Stimulated activated naive B cell treated with anti-CD40 and anti-IgM and Interleukin-4, amounts not matched to agents 10 μg/mL and 1 μg/mL and 100 μg/mL, for 72 hours (primary cell): ENCODE measurements around the gene GRB14.
"Not testable (repeated sequence)": the region's sequence is repeated elsewhere in the genome, so short reads cannot be mapped to it uniquely, and the experiment has no call there.

Experiments
- ATAC-seq, 2 donors: fragments of 150-1000 bp; cut with Tn5 transposase; replicated peaks; 2 replicates each; pipeline ENCODE4 v1.10.0; 2021; ENCODE audit warnings: moderate library complexity in 1 of 2
- DNase-seq: peaks from one replicate; pipeline ENCODE4 v3.0.0; 2021
- H3K27ac Mint-ChIP-seq: one replicate; pipeline ENCODE4 v1.8.0; 2022; ENCODE audit warnings: mild to moderate bottlenecking, mixed read lengths
- H3K27me3 Mint-ChIP-seq, 2 donors: one replicate each; pipeline ENCODE4 v1.8.0; 2022; ENCODE audit warnings: mixed read lengths in 2 of 2
- H3K36me3 Mint-ChIP-seq, 2 donors: one replicate each; pipeline ENCODE4 v1.8.0; 2022; ENCODE audit warnings: mixed read lengths in 2 of 2, mild to moderate bottlenecking in 1 of 2
- H3K4me1 Mint-ChIP-seq, 2 donors: one replicate each; pipeline ENCODE4 v1.8.0; 2022; ENCODE audit warnings: mixed read lengths in 2 of 2, mild to moderate bottlenecking in 1 of 2
- H3K4me3 Mint-ChIP-seq, 2 donors: one replicate each; pipeline ENCODE4 v1.8.0; 2022; ENCODE audit warnings: mild to moderate bottlenecking in 2 of 2, mixed read lengths in 2 of 2, moderate library complexity in 1 of 2
- H3K9me3 Mint-ChIP-seq, 2 donors: one replicate each; pipeline ENCODE4 v1.8.0; 2022; ENCODE audit warnings: mixed read lengths in 2 of 2, mild to moderate bottlenecking in 1 of 2

GRB14 gene

GRCh38 chr2:164628319-164628718, 7.0 kb upstream of the GRB14 start:
- DNase-seq, ATAC-seq, H3K36me3 Mint-ChIP-seq, H3K27ac Mint-ChIP-seq, H3K9me3 Mint-ChIP-seq, H3K4me3 Mint-ChIP-seq, H3K4me1 Mint-ChIP-seq: not testable (repeated sequence)
- peaks cover 17 to 30% of the 10 kb centered on the region in 2 donors for H3K27me3 Mint-ChIP-seq

- no peaks in the 10 kb centered on the region for H3K9me3 Mint-ChIP-seq
- H3K27ac Mint-ChIP-seq: no peak overlapping the region
- no peak overlapping the region for H3K4me3 Mint-ChIP-seq
- peaks cover 27 to 31% of the 10 kb centered on the region in 2 donors for H3K27me3 Mint-ChIP-seq
- DNase-seq (no peak), ATAC-seq (no peak)
- peaks cover 3 to 5% of the 10 kb centered on the region in 2 donors for H3K4me1 Mint-ChIP-seq
- H3K36me3 Mint-ChIP-seq: peaks cover 0 to 2% of the 10 kb centered on the region in 2 donors
These were observed 4.2 kb upstream of the GRB14 start for GRCh38 chr2:164625378-164625971.

DNA sequence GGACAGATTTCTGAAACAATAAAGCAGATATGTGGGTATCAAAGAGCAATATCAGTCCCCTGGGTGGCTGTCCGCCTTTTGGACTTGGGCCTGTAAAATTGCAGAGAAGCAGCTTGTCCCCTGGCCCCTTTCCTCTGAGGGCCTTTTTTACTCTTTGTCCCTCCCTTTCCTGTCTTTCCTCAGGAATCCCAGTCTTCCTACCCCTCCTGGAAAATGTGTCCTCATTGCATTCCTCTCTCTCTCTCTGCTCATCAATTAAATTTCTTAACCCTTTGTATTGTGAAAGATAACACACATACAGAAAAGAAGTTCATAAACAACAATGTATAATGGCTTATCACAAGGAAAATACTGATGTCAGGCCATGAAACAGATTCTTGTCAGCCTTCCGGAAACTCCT, 3.0 kb upstream of the GRB14 start:
- Mint-ChIP-seq H3K27me3 (peaks cover 33 to 38% of the 10 kb centered on the region in 2 donors), H3K27ac (no peak overlapping the region), H3K9me3 (no peaks in the 10 kb centered on the region), H3K4me3 (no peak overlapping the region), H3K36me3 (peaks cover 0 to 2% of the 10 kb centered on the region in 2 donors), H3K4me1 (peaks cover 3 to 5% of the 10 kb centered on the region in 2 donors)
- DNase-seq: no peak
- ATAC-seq: no peak

- Mint-ChIP-seq H3K27me3 (peaks cover 42 to 51% of the 10 kb centered on the region in 2 donors), H3K4me3 (no peak overlapping the region), H3K9me3 (no peaks in the 10 kb centered on the region), H3K36me3 (peaks cover 0 to 2% of the 10 kb centered on the region in 2 donors), H3K27ac (no peak overlapping the region), H3K4me1 (peaks cover 3 to 5% of the 10 kb centered on the region in 2 donors)
- ATAC-seq (no peak), DNase-seq (no peak)
These were observed 1.2 kb upstream of the GRB14 start for GRCh38 chr2:164622338-164623106.

DNA sequence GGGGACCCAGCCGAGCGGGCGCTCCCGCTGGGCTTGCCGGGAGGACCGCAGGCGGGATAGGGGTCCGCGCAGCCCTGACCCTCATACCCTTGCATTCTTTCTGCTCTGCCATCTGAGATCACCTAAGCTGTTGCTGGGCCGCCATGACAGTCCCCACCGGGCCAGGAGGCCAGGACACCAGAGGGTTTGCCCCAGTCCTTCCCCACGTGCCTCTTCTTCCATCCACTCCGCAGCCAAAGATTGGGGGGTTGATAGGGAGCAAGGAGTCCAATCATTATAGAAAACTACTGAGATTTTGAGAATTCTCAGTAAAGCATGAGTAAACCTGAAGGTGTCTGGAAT, 453 bp upstream of the GRB14 start:
- Mint-ChIP-seq H3K36me3 (peaks cover 0 to 2% of the 10 kb centered on the region in 2 donors), H3K4me3 (peak overlapping the region; percentile 77 to 79), H3K9me3 (no peaks in the 10 kb centered on the region), H3K27ac (no peak overlapping the region), H3K27me3 (peaks cover 42 to 51% of the 10 kb centered on the region in 2 donors), H3K4me1 (peaks cover 3 to 5% of the 10 kb centered on the region in 2 donors)
- no peak for DNase-seq
- ATAC-seq: peak; percentile 31 to 33

DNA sequence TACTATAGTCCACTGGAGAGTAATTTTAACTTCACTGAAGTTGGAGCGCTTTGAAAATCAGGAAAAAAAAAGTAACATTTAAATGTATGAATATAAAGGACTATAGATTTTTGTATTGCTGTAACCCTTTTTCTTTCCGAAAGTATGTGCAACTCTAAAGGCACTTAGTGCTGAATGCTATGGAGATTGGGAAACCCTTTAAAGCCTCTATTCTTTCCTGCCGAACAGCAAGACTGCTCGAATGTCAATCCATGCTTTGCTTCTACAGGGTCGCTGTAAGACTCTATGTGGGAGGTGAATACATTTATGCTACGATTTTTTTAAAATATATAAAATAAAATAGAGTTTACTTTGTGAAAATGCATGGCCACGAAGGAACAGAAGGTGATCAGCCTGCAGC, 825 bp downstream of the GRB14 start:
- Mint-ChIP-seq H3K4me1 (peaks cover 3 to 5% of the 10 kb centered on the region in 2 donors), H3K27ac (no peak overlapping the region), H3K4me3 (peak overlapping the region; percentile 62 to 78), H3K27me3 (peaks cover 42 to 47% of the 10 kb centered on the region in 2 donors), H3K36me3 (peaks cover 0 to 2% of the 10 kb centered on the region in 2 donors), H3K9me3 (no peaks in the 10 kb centered on the region)
- DNase-seq (no peak), ATAC-seq (no peak)

DNA sequence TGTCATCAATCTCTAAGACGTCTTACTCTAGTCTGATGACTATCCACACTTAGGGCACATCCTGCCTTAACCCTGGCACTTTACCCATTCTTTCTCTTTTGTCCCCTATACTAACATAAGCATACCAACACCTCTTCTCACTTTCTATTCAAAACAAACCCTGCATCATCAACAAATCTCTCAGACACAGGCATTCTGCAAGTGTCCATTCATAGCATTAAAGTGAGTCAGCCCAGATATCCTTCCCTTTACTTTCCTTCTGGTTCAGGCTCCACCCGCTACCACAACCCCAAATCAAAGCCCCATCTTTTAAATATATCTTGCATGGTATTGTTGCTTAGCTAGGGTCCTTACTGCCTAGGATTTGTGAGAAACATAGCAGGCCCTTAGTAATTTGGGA, 3.8 kb downstream of the GRB14 start:
- no peak for DNase-seq
- H3K27me3 Mint-ChIP-seq: peaks cover 28 to 33% of the 10 kb centered on the region in 2 donors

GRCh38 chr2:164613321-164613982, 7.8 kb downstream of the GRB14 start:
- no peak overlapping the region for H3K4me3 Mint-ChIP-seq
- H3K36me3 Mint-ChIP-seq: no peaks in the 10 kb centered on the region
- peaks cover 4 to 9% of the 10 kb centered on the region in 2 donors for H3K27me3 Mint-ChIP-seq
- no peaks in the 10 kb centered on the region for H3K9me3 Mint-ChIP-seq
- H3K4me1 Mint-ChIP-seq: no peaks in the 10 kb centered on the region
- no peak for ATAC-seq
- H3K27ac Mint-ChIP-seq: no peak overlapping the region
- no peak for DNase-seq

More for the DNA sequence above, 3.8 kb downstream of the GRB14 start:
- H3K9me3 Mint-ChIP-seq: no peaks in the 10 kb centered on the region
- peaks cover 0 to 2% of the 10 kb centered on the region in 2 donors for H3K36me3 Mint-ChIP-seq
- peaks cover 3 to 5% of the 10 kb centered on the region in 2 donors for H3K4me1 Mint-ChIP-seq
- no peak for ATAC-seq
- no peak overlapping the region for H3K4me3 Mint-ChIP-seq
- H3K27ac Mint-ChIP-seq: no peak overlapping the region

DNA sequence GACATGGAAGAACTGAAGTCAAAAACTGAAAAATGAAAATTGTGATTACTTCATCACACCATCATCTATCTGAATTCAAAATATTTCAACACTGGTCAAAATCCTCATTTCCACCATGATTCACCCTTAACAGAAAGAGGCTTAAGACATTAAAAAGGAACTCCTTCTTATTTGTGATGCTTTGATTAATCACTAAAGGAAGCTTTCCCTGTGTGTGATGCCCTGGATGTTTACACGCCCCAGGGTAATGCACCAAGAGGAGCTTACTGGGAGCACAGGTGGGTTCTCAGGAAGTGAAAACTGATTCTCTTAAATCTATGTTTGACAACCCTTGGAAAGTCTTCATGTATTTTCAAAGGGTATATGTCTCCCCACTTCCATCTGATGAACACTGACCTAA, 11.5 kb downstream of the GRB14 start:
- DNase-seq: no peak
- Mint-ChIP-seq H3K36me3 (no peaks in the 10 kb centered on the region), H3K4me3 (no peak overlapping the region), H3K27me3 (peaks cover 4 to 5% of the 10 kb centered on the region in 2 donors), H3K27ac (no peak overlapping the region), H3K9me3 (no peaks in the 10 kb centered on the region), H3K4me1 (no peaks in the 10 kb centered on the region)
- no peak for ATAC-seq

DNA sequence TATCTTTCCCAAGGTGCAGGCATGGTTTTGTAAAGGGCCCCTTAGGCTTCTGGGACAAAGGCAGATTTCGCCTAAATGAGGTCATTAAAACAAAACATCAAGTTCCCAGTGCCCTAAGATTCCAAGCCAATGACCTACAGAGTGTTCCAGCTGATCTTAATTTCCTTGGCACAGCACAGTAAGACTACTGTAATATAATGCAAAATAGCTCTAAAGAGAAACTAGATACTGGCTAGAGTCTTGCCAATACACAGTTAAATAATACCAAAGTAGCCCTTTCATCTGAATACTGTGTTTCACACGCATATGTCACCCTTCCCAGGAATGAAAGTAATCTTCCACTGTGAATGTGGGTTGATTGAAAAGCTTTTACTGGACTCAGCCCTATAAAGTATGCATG, 14.7 kb downstream of the GRB14 start:
- Mint-ChIP-seq H3K36me3 (no peaks in the 10 kb centered on the region), H3K4me3 (no peak overlapping the region), H3K27me3 (peaks cover 6 to 9% of the 10 kb centered on the region in 2 donors), H3K4me1 (no peaks in the 10 kb centered on the region), H3K27ac (no peak overlapping the region), H3K9me3 (no peaks in the 10 kb centered on the region)
- DNase-seq (no peak), ATAC-seq (no peak)

GRCh38 chr2:164605295-164605694, 16.0 kb downstream of the GRB14 start:
- Mint-ChIP-seq H3K27ac (no peak overlapping the region), H3K36me3 (no peaks in the 10 kb centered on the region), H3K9me3 (no peaks in the 10 kb centered on the region), H3K4me3 (no peak overlapping the region), H3K4me1 (no peaks in the 10 kb centered on the region), H3K27me3 (peaks cover 6 to 9% of the 10 kb centered on the region in 2 donors)
- DNase-seq (no peak), ATAC-seq (no peak)

GRCh38 chr2:164600763-164601162, 20.5 kb downstream of the GRB14 start:
- Mint-ChIP-seq H3K9me3 (no peaks in the 10 kb centered on the region), H3K36me3 (no peaks in the 10 kb centered on the region), H3K27me3 (peaks cover 15 to 20% of the 10 kb centered on the region in 2 donors), H3K4me3 (no peak overlapping the region), H3K27ac (no peak overlapping the region), H3K4me1 (peaks cover 0 to 4% of the 10 kb centered on the region in 2 donors)
- ATAC-seq (no peak), DNase-seq (no peak)

DNA sequence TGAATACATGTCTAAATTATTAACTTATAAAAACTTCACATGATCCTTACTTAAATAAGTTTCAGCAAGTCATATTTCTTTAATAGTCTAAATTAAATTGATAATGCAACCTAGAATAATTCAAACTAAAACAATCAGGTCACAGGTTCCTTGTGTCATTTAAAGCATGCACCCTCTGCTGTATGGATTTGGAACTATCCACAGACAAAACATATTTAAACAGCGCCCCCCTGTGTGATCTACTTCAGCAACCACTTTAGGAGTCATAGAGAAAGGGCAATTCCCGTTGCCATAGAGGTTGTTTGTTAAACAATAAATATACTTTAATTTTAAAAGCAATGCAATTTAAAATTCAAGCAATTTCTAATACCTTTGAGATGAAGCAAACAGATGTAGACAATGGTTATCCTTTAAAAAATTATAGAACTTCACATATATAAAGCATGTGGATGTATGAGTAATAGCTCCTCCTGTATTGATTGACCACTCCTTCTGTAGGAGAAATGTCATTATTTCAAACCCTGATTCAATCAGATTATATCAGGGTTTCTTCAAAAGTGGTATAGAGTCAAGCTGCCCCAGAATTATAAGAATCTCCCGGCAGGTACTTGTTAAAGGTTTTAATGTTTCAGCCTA, 21.2 kb downstream of the GRB14 start:
- H3K36me3 Mint-ChIP-seq: no peaks in the 10 kb centered on the region
- no peaks in the 10 kb centered on the region for H3K9me3 Mint-ChIP-seq
- ATAC-seq: peak; percentile 89 to 93
- peak; percentile 22 for DNase-seq
- peaks cover 18 to 20% of the 10 kb centered on the region in 2 donors for H3K27me3 Mint-ChIP-seq
- H3K27ac Mint-ChIP-seq: no peak overlapping the region
- H3K4me1 Mint-ChIP-seq: peaks cover 0 to 4% of the 10 kb centered on the region in 2 donors
- no peak overlapping the region for H3K4me3 Mint-ChIP-seq

DNA sequence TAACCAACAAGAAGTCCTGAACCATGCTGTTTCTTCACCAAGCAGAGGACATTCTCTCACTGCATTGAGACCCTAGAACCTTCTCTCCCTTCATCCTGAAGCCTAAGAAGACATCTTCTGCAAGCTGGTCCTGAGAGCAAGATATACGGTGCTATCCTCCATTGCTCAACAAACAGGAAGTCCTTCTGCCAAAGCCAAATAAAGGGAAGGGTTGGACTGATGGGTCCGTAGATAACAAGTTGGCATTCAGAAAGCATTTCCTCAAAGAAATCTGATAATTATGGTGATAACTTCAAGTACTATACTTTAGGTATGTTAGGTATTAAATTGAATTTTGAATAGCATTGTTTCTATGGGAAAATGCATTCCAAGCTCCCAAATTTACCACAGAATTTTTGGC, 23.3 kb downstream of the GRB14 start:
- H3K36me3 Mint-ChIP-seq: no peaks in the 10 kb centered on the region
- peaks cover 12 to 19% of the 10 kb centered on the region in 2 donors for H3K27me3 Mint-ChIP-seq
- no peak overlapping the region for H3K27ac Mint-ChIP-seq
- H3K9me3 Mint-ChIP-seq: no peaks in the 10 kb centered on the region
- no peak overlapping the region for H3K4me3 Mint-ChIP-seq
- no peak for DNase-seq
- no peak for ATAC-seq
- H3K4me1 Mint-ChIP-seq: peaks cover 0 to 4% of the 10 kb centered on the region in 2 donors
